ENCODE results near the gene ABCC11. TPM values are rescaled to one million over a fixed set of nuclear protein-coding genes. Genes with fewer than 3 reads are reported as not detected.

Gene ABCC11
- total RNA-seq, 6 experiments from 2014 or later: 2.1 to 7.6 (median 3.3) TPM

- no peak for ATAC-seq
- WGBS (ENCODE audit: insufficient coverage, low coverage, low lambda C conversion rate, missing lambda C conversion rate): 76% methylated on average over 2 of the region's 2 CpGs
- no peak overlapping the region for H3K4me3 ChIP-seq
- H3K9me3 ChIP-seq: no peaks in the 10 kb centered on the region
- no peak overlapping the region for H3K27ac ChIP-seq
- H3K27me3 ChIP-seq: no peaks in the 10 kb centered on the region
- H3K36me3 ChIP-seq: no peaks in the 10 kb centered on the region
- TF ChIP-seq POLR2A (IDR thresholded peaks at IDR 0.05): no peak
- no peak for TF ChIP-seq CTCF (IDR thresholded peaks at IDR 0.05)
- intact Hi-C loops (cut with DNase I): no loop called here
- DNase-seq: no peak
- H3K4me1 ChIP-seq: no peaks in the 10 kb centered on the region
Measured at GRCh38 chr16:48138543-48138942, 108.8 kb downstream of the ABCC11 start.

GRCh38 chr16:48137822-48138221 lies 109.5 kb downstream of the ABCC11 start:
- Histone ChIP-seq H3K4me1 (no peaks in the 10 kb centered on the region), H3K9me3 (no peaks in the 10 kb centered on the region), H3K36me3 (no peaks in the 10 kb centered on the region), H3K4me3 (no peak overlapping the region), H3K27me3 (no peaks in the 10 kb centered on the region), H3K27ac (no peak overlapping the region)
- no peak for TF ChIP-seq POLR2A (IDR thresholded peaks at IDR 0.05)
- TF ChIP-seq CTCF (IDR thresholded peaks at IDR 0.05): no peak
- DNase-seq (no peak), ATAC-seq (no peak)
- WGBS (ENCODE audit: insufficient coverage, low coverage, low lambda C conversion rate, missing lambda C conversion rate): 78% methylated on average over 2 of the region's 3 CpGs
- intact Hi-C loops (cut with DNase I): no loop called here

GRCh38 chr16:48136547-48137360 lies 110.6 kb downstream of the ABCC11 start:
- H3K27me3 ChIP-seq: no peaks in the 10 kb centered on the region
- H3K9me3 ChIP-seq: no peaks in the 10 kb centered on the region
- 66% methylated on average over 9 of the region's 9 CpGs for WGBS (ENCODE audit: insufficient coverage, low coverage, low lambda C conversion rate, missing lambda C conversion rate)
- no peaks in the 10 kb centered on the region for H3K4me1 ChIP-seq
- DNase-seq (no peak), ATAC-seq (peak; percentile 26 to 88 (median 61))
- no peak overlapping the region for H3K27ac ChIP-seq
- TF ChIP-seq POLR2A (IDR thresholded peaks at IDR 0.05) (no peak), CTCF (IDR thresholded peaks at IDR 0.05) (no peak)
- H3K4me3 ChIP-seq: no peak overlapping the region
- intact Hi-C loops (cut with DNase I): no loop called here
- H3K36me3 ChIP-seq: no peaks in the 10 kb centered on the region

- no peak overlapping the region for H3K27ac ChIP-seq
- intact Hi-C loops (cut with DNase I): no loop called here
- no peaks in the 10 kb centered on the region for H3K4me1 ChIP-seq
- H3K27me3 ChIP-seq: no peaks in the 10 kb centered on the region
- H3K36me3 ChIP-seq: no peaks in the 10 kb centered on the region
- no peak for ATAC-seq
- 83% methylated on average over 12 of the region's 18 CpGs for WGBS (ENCODE audit: insufficient coverage, low coverage, low lambda C conversion rate, missing lambda C conversion rate)
- no peak for DNase-seq
- TF ChIP-seq POLR2A (IDR thresholded peaks at IDR 0.05) (no peak), CTCF (IDR thresholded peaks at IDR 0.05) (no peak)
- no peak overlapping the region for H3K4me3 ChIP-seq
- no peaks in the 10 kb centered on the region for H3K9me3 ChIP-seq
Measured at GRCh38 chr16:48133455-48134211, 113.7 kb downstream of the ABCC11 start.

All from right lobe of liver (tissue), 6 donors.